ENCODE results near the gene TMEM106C.
A peak's percentile ranks its signal among the peaks of the same experiment; 100 is the strongest.
"Not testable (repeated sequence)": the region's sequence is repeated elsewhere in the genome, so short reads cannot be mapped to it uniquely, and the experiment has no call there.

TMEM106C gene

GRCh38 chr12:47949441-47950341 lies 13.7 kb upstream of the TMEM106C start:
- peak; percentile 74 to 92 (median 86) for DNase-seq

GRCh38 chr12:47950856-47951468 lies 12.4 kb upstream of the TMEM106C start:
- DNase-seq = no peak

- DNase-seq = no peak
Measured at GRCh38 chr12:47954058-47954457, 9.3 kb upstream of the TMEM106C start.

DNA sequence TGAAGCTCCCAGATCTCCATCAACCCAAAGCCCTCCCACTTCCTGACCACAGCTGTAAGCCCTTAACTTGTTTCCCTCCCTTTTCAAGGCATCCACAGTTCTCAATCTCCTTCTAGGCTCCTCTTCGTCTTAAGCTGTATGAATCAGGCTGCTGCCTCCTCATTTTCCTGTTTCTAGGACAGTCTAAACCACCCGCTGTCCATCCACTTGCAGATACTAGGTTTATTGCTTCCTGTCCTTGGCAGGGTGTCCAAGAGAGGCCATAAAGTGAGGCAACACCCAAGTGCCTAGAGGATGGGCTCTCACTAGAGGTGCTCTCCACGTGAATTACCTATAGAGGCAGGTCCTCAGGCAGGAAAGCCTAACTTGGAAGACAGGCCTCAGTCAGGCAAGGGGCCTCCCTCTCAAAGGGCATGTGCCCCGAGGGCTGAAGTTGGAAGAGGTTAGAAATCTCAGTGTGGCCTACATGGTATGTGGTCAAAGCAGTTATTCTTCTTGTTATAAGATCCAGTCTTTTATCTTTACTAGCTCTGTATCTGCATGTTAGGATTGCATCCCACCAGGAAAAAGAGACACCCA lies 8.8 kb upstream of the TMEM106C start:
- DNase-seq = no peak

- no peak for DNase-seq
Measured at GRCh38 chr12:47955059-47955458, 8.3 kb upstream of the TMEM106C start.

- DNase-seq = not testable (repeated sequence)
Measured at GRCh38 chr12:47957671-47958070, 5.7 kb upstream of the TMEM106C start.

DNA sequence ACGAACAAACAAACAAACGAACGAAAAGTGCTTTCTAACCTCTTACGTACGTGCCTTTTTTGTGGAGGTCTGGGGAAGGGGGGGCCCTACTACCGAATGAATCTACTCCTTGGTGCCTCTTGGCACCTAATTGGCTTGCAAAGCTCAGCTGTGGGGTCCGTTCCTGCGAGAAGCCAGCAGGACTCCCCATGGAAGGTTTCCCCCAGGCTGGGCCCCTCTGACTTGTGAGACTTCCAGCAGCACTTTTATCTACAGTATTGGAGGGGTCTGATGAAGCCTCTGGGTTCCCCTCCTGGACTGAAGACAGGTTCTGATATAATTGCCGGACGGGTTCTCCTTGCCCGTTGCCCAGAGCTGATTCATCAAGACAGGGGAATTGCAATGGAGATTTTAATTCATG lies 1.2 kb upstream of the TMEM106C start:
- DNase-seq = no peak

- no peak for DNase-seq
Measured at GRCh38 chr12:47964106-47964728, 821 bp downstream of the TMEM106C start.

GRCh38 chr12:47965581-47965980 lies 2.2 kb downstream of the TMEM106C start:
- DNase-seq = no peak

DNA sequence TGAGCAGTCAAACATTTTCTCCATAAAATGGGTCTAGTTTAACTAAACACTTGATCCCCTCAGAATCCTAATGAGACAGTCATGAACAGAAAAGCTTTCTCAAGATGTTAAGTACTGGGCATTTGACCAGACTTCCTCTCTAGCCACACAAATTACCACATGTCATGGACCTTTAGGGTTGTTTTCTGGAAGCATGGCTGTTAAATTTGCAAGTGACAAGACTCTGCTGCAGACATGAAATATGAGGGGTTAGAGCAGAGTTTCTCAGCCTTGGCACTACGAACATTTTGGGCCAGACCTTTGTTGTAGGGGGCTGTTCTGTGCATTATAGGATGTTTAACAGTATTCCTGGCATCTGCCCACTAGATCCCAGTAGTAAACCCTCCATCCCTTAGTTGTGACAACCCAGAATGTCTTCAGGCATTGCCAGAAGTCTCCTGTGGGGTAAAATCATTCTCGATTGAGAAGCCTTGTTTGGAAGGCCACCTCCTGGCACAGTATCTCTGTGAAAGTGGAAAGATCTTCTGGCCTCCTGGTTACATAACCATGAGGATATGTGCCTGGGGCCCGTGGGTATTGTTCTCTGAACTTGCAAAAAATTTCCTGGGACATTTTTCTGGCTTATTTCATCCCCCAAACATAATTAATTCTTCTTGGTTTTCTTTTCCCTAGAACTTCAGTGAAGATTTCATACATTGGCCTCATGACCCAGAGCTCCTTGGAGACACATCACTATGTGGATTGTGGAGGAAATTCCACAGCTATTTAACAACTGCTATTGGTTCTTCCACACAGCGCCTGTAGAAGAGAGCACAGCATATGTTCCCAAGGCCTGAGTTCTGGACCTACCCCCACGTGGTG lies 4.3 kb downstream of the TMEM106C start:
- no peak for DNase-seq

DNA sequence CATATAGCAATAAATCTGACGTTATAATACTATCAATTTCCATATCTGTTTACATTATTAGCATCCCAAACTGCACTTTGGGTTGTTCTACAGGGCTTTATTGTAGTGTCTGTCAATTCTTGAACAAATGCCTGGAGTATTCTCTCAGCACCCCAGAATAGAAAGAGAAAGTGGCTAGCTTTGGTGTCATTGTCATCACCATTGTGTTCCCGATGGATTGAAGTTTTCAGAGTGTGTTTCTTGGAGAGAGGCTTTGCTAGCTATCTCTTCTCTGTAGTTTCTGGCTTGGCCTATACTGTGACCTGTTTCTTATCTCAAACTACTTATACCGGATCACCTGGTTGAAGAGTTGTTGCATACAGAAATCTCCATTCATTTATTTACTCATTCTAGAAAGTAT lies 6.4 kb downstream of the TMEM106C start:
- DNase-seq = no peak

GRCh38 chr12:47970843-47971242 lies 7.4 kb downstream of the TMEM106C start:
- no peak for DNase-seq

- DNase-seq = no peak
Measured at GRCh38 chr12:47972895-47973294, 9.5 kb downstream of the TMEM106C start.

DNA sequence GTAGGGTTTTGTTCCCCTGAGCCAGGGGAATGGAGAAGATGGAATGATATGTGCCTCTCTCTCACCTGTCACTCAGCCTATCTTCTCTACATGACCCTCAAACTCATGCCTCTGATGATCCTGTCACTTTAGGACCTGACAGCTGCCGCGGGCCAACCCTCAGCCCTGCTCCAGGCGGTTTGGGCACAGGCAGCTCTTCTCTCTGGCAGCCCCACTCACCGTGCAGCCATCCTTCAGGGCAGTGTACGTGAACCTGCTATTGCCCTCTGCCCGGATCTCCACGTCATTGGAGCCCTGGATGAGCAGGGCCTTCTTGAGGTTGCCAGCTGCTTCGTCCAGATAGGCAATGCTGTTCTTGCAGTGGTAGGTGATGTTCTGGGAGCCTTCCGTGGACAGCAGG lies 10.5 kb downstream of the TMEM106C start:
- DNase-seq = no peak

DNA sequence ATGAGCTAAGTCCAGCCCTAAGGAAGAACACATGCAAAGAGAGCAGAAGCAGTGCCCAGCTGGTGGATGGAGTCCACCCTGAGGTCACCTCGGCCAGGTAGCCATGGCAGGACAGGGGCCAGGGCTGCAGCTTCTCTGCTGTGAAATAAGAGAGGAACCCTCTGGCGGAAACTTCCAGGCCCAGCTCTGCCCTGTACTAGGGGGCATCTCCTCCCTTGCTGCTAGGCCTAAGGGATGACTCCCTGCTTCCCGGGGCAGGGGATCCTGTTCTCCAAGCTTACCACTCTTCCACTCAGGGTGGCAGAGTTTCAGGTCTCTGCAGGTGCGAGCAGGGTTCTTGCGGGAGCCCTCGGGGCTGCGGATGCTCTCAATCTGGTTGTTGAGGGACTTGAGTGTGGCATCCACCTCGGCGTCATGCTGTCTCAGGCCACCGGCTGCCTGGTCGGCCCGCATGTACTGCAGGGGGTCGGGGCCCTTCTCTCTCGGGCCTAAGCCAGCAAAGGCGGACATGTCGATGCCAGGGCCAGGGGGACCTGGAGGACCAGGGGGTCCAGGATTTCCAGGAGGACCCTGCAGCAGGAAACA lies 11.7 kb downstream of the TMEM106C start:
- no peak for DNase-seq

DNA sequence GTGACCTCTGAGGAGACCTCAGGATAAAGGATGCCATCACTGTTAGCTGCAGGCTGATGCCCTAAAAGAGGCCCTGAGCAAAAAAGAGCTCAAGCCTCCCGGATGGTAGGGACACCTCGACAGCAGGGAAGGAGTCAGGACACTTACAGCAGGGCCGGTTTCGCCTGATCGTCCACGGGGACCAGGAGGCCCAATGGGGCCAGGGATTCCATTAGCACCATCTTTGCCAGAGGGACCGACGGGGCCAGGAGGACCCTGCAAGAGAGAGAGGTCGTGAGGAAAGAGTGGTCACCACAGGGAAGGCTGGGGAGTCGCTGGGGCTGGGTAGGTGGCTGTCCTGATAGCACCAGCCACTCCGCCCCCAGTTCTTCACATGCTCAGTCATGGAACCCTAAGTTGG lies 12.4 kb downstream of the TMEM106C start:
- DNase-seq = no peak

DNA sequence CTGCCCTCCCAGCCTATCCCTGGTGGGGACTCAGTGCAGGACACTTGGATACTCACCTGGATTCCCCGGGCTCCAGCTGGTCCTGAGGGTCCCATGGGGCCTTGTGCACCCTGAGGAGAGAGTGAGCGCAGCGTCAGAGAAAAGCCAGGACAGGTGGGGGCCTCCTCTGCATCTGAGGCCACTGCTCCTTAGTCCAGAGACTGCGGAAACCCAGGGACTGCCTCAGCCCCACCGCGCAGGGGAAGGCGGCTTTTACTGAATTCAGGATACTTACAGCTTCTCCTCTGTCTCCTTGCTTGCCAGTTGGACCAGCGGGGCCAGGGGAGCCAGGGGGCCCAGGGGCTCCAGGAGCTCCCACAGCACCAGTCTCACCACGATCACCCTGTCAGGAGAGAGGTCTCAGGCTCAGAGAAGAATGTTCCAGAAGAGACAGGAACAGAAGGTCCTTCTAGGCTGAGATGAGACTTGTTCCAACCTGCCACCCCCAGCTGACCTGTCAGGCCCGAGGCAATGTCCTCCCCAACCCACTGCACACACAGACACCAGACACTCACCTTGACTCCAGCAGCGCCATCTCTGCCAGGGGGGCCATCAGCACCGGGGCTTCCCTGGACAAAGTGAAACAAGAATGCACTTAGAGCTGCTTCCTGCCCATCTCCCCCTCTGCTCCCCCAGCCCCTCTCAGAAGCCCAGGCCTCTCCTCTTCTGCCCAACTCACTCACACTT lies 13.8 kb downstream of the TMEM106C start:
- DNase-seq = no peak

- DNase-seq = no peak
Measured at GRCh38 chr12:47977772-47978597, 14.6 kb downstream of the TMEM106C start.

DNA sequence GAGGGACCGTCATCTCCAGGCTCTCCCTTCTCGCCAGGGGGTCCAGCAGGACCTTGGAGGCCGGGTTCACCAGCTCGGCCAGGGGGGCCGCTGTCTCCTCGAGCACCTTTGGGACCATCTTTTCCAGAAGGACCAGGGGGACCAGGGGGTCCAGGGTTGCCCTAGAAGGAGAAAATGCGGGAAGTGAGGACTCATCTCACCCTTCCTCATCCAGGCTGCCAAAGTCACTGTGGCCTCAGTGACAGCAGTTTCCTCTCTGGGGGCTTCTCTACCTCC lies 15.1 kb downstream of the TMEM106C start:
- no peak for DNase-seq

GRCh38 chr12:47979166-47979565 lies 15.8 kb downstream of the TMEM106C start:
- DNase-seq = no peak

DNA sequence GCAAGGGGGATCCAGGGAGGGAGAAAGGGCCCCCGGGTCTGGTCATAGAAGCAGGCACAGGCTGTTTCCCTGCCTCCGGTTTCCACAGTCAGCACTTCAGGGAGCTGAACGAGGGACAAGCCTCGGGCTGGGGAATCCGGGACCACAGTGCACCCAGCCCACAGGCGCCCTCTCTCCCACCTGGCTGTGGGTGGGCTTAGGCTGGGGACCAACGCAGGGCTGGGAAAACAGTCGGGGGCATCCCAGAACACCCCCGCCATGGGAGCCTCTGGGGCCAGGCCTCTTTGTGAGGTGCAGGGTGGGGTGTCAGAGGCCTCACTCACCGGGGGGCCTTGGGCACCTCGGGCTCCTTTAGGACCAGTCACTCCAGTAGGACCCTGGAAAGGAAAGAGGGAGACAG lies 16.3 kb downstream of the TMEM106C start:
- DNase-seq = no peak
